H1 (cell line): ENCODE measurements around the gene PTPA. TPM values are rescaled to one million over a fixed set of nuclear protein-coding genes. Genes with fewer than 3 reads are reported as not detected.

Experiments
- CTCF ChIA-PET: fragments of 300-600 bp; sonication (Branson Sonifier 250); formaldehyde crosslinking; loops from one replicate; lab custom pipeline; 2021; ENCODE audit not compliant: partially characterized antibody; lab: Charles Lee
- POLR2A ChIA-PET: fragments of 300-600 bp; sonication (Branson Sonifier 250); formaldehyde crosslinking; loops from one replicate; lab custom pipeline; 2021; ENCODE audit warnings: inconsistent platforms; ENCODE audit not compliant: partially characterized antibody; lab: Charles Lee
- DNase-seq, 2 experiments: peaks; one replicate each; pipeline versions ENCODE4 v3.0.0 to v3.0.0-alpha.2; 2010 to 2022; ENCODE audit warnings: low spot score in 2 of 2, low read depth in 1 of 2, mixed read lengths in 1 of 2
- FAIRE-seq: peaks from 2 replicates; lab custom pipeline; 2011; peaks lifted over from hg19 to GRCh38; lab: Jason Lieb, UNC
- H2AFZ ChIP-seq: 2 replicates; pipeline ENCODE4 v1.8.1; 2012; ENCODE audit warnings: low read length, inconsistent platforms
- H2AK5ac ChIP-seq: 2 replicates; pipeline ENCODE4 v1.6.1; 2013; ENCODE audit warnings: low read depth, low read length
- H2BK120ac ChIP-seq: replicated peaks from 2 replicates; pipeline ENCODE3; 2013; ENCODE audit warnings: low read depth, low read length, inconsistent platforms
- H2BK12ac ChIP-seq: 2 replicates; pipeline ENCODE4 v1.6.1; 2013; ENCODE audit warnings: low read depth, low read length
- H2BK15ac ChIP-seq: 2 replicates; pipeline ENCODE4 v1.6.1; 2013; ENCODE audit warnings: low read length
- H2BK20ac ChIP-seq: 2 replicates; pipeline ENCODE4 v1.6.1; 2013; ENCODE audit warnings: low read length
- H2BK5ac ChIP-seq: 2 replicates; pipeline ENCODE4 v1.6.1; 2013; ENCODE audit warnings: low read depth, low read length
- H3K14ac ChIP-seq: 2 replicates; pipeline ENCODE4 v1.6.1; 2013; ENCODE audit warnings: inconsistent platforms; ENCODE audit not compliant: insufficient read length
- H3K18ac ChIP-seq: 2 replicates; pipeline ENCODE4 v1.6.1; 2013; ENCODE audit warnings: low read length; ENCODE audit errors: extremely low read depth
- H3K23ac ChIP-seq: 2 replicates; pipeline ENCODE4 v1.6.1; 2013; ENCODE audit warnings: inconsistent platforms; ENCODE audit not compliant: insufficient read length
- H3K23me2 ChIP-seq: 2 replicates; pipeline ENCODE4 v1.6.1; 2013; ENCODE audit warnings: low read depth, low read length
- H3K27ac ChIP-seq: 2 replicates; pipeline ENCODE4 v1.6.1; 2011; ENCODE audit warnings: low read depth, low read length, inconsistent platforms
- H3K27me3 ChIP-seq, 4 experiments: replicated peaks in 1 of 4; 1 replicate in 1 of 4; 2 replicates in 3 of 4; pipeline versions ENCODE4 v1.6.1 to v1.8.1; 2011 to 2013; ENCODE audit warnings: low read length in 3 of 4, mild to moderate bottlenecking in 3 of 4, inconsistent platforms in 2 of 4, mixed read lengths in 2 of 4, moderate library complexity in 1 of 4; ENCODE audit not compliant: control insufficient read depth in 3 of 4, insufficient read depth in 3 of 4; ENCODE audit errors: extremely low read depth in 1 of 4
- H3K36me3 ChIP-seq, 4 experiments: 2 replicates each; pipeline versions ENCODE4 v1.6.1 to v1.8.1; 2011 to 2013; ENCODE audit warnings: mild to moderate bottlenecking in 4 of 4, low read length in 3 of 4, moderate library complexity in 2 of 4, control low read depth in 1 of 4, inconsistent platforms in 1 of 4; ENCODE audit not compliant: insufficient read depth in 4 of 4, control insufficient read depth in 2 of 4
- H3K4ac ChIP-seq: replicated peaks from 2 replicates; pipeline ENCODE3; 2013; ENCODE audit warnings: low read length, low read depth, mixed read lengths, inconsistent platforms; ENCODE audit not compliant: insufficient read length
- H3K4me1 ChIP-seq, 4 experiments: replicated peaks in 1 of 4; 1 replicate in 1 of 4; 2 replicates in 3 of 4; pipeline versions ENCODE4 v1.6.1 to v1.8.1; 2011 to 2013; ENCODE audit warnings: low read length in 3 of 4, inconsistent platforms in 2 of 4, mixed read lengths in 1 of 4; ENCODE audit not compliant: insufficient read depth in 4 of 4, control insufficient read depth in 3 of 4
- H3K4me2 ChIP-seq, 2 experiments: 2 replicates each; pipeline versions ENCODE4 v1.6.1 to v1.8.1; 2011 to 2013; ENCODE audit warnings: low read depth in 2 of 2, low read length in 2 of 2, control low read depth in 1 of 2, inconsistent platforms in 1 of 2, mild to moderate bottlenecking in 1 of 2; ENCODE audit not compliant: insufficient read depth in 1 of 2
- H3K4me3 ChIP-seq, 4 experiments: fragments of 200-600, 300-600 bp in 1 of 4; sonication (generic), shearing (Covaris generic), sonication (Bioruptor Twin) in 1 of 4; 2 replicates each; pipeline versions ENCODE4 v1.5.1 to v1.8.1; 2011 to 2016; ENCODE audit warnings: low read length in 4 of 4, low read depth in 3 of 4, control low read depth in 2 of 4, inconsistent platforms in 2 of 4, mild to moderate bottlenecking in 2 of 4, mixed read lengths in 1 of 4, moderate library complexity in 1 of 4; ENCODE audit not compliant: insufficient read depth in 2 of 4; ENCODE audit errors: extremely low read depth in 1 of 4
- H3K56ac ChIP-seq: replicated peaks from 2 replicates; pipeline ENCODE3; 2013; ENCODE audit warnings: low read depth, mild to moderate bottlenecking, mixed read lengths, low read length, inconsistent platforms; ENCODE audit not compliant: insufficient read length
- H3K79me1 ChIP-seq: 2 replicates; pipeline ENCODE4 v1.6.1; 2013; ENCODE audit warnings: low read depth, low read length, control low read depth
- H3K79me2 ChIP-seq, 2 experiments: 2 replicates each; pipeline versions ENCODE4 v1.6.1 to v1.8.1; 2012 to 2013; ENCODE audit warnings: low read length in 2 of 2, mild to moderate bottlenecking in 2 of 2, inconsistent platforms in 1 of 2; ENCODE audit not compliant: insufficient read depth in 2 of 2, control insufficient read depth in 1 of 2
- H3K9ac ChIP-seq, 4 experiments: replicated peaks in 1 of 4; 1 replicate in 1 of 4; 2 replicates in 3 of 4; pipeline versions ENCODE4 v1.6.1 to v1.8.1; 2011 to 2013; ENCODE audit warnings: low read depth in 3 of 4, low read length in 3 of 4, control low read depth in 2 of 4, mild to moderate bottlenecking in 2 of 4, moderate library complexity in 2 of 4, inconsistent platforms in 1 of 4; ENCODE audit errors: extremely low read depth in 1 of 4
- H3K9me3 ChIP-seq, 2 experiments: 2 replicates each; pipeline versions ENCODE4 v1.6.1 to v1.8.1; 2012 to 2013; ENCODE audit warnings: mild to moderate bottlenecking in 2 of 2, moderate library complexity in 2 of 2, control low read depth in 1 of 2, inconsistent platforms in 1 of 2, low read depth in 1 of 2, low read length in 1 of 2, mixed read lengths in 1 of 2; ENCODE audit not compliant: insufficient read depth in 2 of 2
- H4K20me1 ChIP-seq, 2 experiments: replicated peaks in 1 of 2; 2 replicates each; pipeline versions ENCODE3 to v1.8.1; 2011 to 2013; ENCODE audit warnings: inconsistent platforms in 2 of 2, low read length in 2 of 2, mild to moderate bottlenecking in 1 of 2; ENCODE audit not compliant: insufficient read depth in 2 of 2, control insufficient read depth in 1 of 2
- H4K5ac ChIP-seq: 2 replicates; pipeline ENCODE4 v1.6.1; 2013; ENCODE audit warnings: low read length, low read depth, mixed read lengths, inconsistent platforms; ENCODE audit not compliant: insufficient read length
- H4K8ac ChIP-seq: 2 replicates; pipeline ENCODE4 v1.8.0; 2013; ENCODE audit warnings: mild to moderate bottlenecking, moderate library complexity, low read length, inconsistent platforms; ENCODE audit not compliant: insufficient read depth; ENCODE audit errors: extremely low read depth
- H4K91ac ChIP-seq: replicated peaks from 2 replicates; pipeline ENCODE3; 2013; ENCODE audit warnings: low read length, mixed read lengths, inconsistent platforms; ENCODE audit not compliant: insufficient read length
- BRCA1 ChIP-seq: IDR thresholded peaks from 2 replicates; pipeline ENCODE4 v1.6.1; 2012; ENCODE audit warnings: low read depth, low read length, improper control_type of control experiment
- CBX5 ChIP-seq: fragments of 300-800, 300-1000 bp; sonication (generic); IDR thresholded peaks from 2 replicates; pipeline ENCODE4 v1.7.1; 2016; ENCODE audit warnings: antibody characterized with exemption, low read length, low read depth
- EZH2 ChIP-seq: fragments of 200-600 bp; sonication (generic); IDR thresholded peaks from 2 replicates; pipeline ENCODE4 v1.7.1; 2012; ENCODE audit warnings: low read depth, mild to moderate bottlenecking, moderate library complexity, low read length, inconsistent platforms; ENCODE audit not compliant: severe bottlenecking
- KDM5A ChIP-seq: fragments of 200-600 bp; IDR thresholded peaks from 2 replicates; pipeline ENCODE4 v1.7.1; 2012; ENCODE audit warnings: mild to moderate bottlenecking, low read length, inconsistent platforms, mixed read lengths
- MAX ChIP-seq: IDR thresholded peaks from 2 replicates; pipeline ENCODE4 v1.6.1; 2012; ENCODE audit warnings: inconsistent platforms
- RNF2 ChIP-seq: fragments of 200-900, 300-1000 bp; sonication (generic); IDR thresholded peaks from 2 replicates; pipeline ENCODE4 v1.7.1; 2016; ENCODE audit warnings: borderline replicate concordance, low read depth, mild to moderate bottlenecking, antibody characterized with exemption, low read length; ENCODE audit not compliant: poor library complexity, severe bottlenecking; ENCODE audit errors: missing control alignments
- SP2 ChIP-seq: IDR thresholded peaks from 2 replicates; pipeline ENCODE4 v1.6.1; 2012; ENCODE audit warnings: mild to moderate bottlenecking, low read length, inconsistent platforms
- USF2 ChIP-seq: IDR thresholded peaks from 2 replicates; pipeline ENCODE4 v1.6.1; 2011; ENCODE audit warnings: low read length, improper control_type of control experiment
- WGBS, 2 experiments: shearing (Covaris generic) in 1 of 2; methylation state at CpG; one replicate each; pipeline versions ENCODE4 v1.1.6 to v1.1.7; 2013 to 2015; ENCODE audit warnings: low lambda C conversion rate in 2 of 2, mixed read lengths in 2 of 2, inconsistent platforms in 1 of 2, low coverage in 1 of 2, missing lambda C conversion rate in 1 of 2; ENCODE audit not compliant: insufficient replicate concordance in 2 of 2, insufficient coverage in 1 of 2, insufficient read length in 1 of 2; ENCODE audit errors: extremely low coverage in 1 of 2, missing lambda C conversion rate in 1 of 2; 5-methylcytosine and 5-hydroxymethylcytosine counted together
- polyA plus RNA-seq, 7 experiments: library from polyadenylated mRNA; depleted of rRNA in 3 of 7; stranded (reverse) in 5 of 7; unstranded in 2 of 7; fragments of >200 nt in 5 of 7; fragments of 200-250 nt in 2 of 7; gene quantifications; 1 replicate in 5 of 7; 2 replicates in 1 of 7; 4 replicates in 1 of 7; pipeline versions ENCODE4 v1.2.1 to v1.2.3, GENCODE V29; 2011 to 2013; ENCODE audit warnings: missing spikeins in 2 of 7, mixed read lengths in 2 of 7
- total RNA-seq: library from RNA; stranded (reverse); fragmentation: NEBNext Ultra II Directional; extraction: Animal tissue kit (Norgen Biotek cat#: 25700); gene quantifications from 2 replicates; pipeline ENCODE4 v1.2.1, GENCODE V29; 2021

Gene PTPA
- total and polyA plus RNA-seq, 2 of the 8 experiments (the other 6 are each of a cell fraction or from before 2014, with no cell fraction given) = 114 to 145 TPM

GRCh38 chr9:129137292-129138143 is 26.3 kb downstream of the PTPA start:
- H3K4me2 ChIP-seq = no peak overlapping the region
- H3K4ac ChIP-seq = no peak overlapping the region
- DNase-seq = no peak
- no peak overlapping the region for H2BK120ac ChIP-seq
- no peak overlapping the region for H4K91ac ChIP-seq
- no peaks in the 10 kb centered on the region for H3K27me3 ChIP-seq
- no peak overlapping the region for H2BK20ac ChIP-seq
- H3K4me3 ChIP-seq = no peak overlapping the region
- no peak overlapping the region for H3K27ac ChIP-seq
- H3K23me2 ChIP-seq = peaks cover 11% of the 10 kb centered on the region; the same call in 1 of the 2 replicates
- H3K9me3 ChIP-seq = no peaks in the 10 kb centered on the region
- H2AFZ ChIP-seq = no peak overlapping the region
- H3K18ac ChIP-seq = no peak overlapping the region
- peaks cover 2 to 11% of the 10 kb centered on the region in 2 experiments; a peak in 2 of 4 replicates for H3K79me2 ChIP-seq
- peaks cover 2 to 24% (median 16%) of the 10 kb centered on the region in 4 experiments; a peak in 7 of 8 replicates for H3K36me3 ChIP-seq
- POLR2A ChIA-PET = interaction anchor here (0.8 to 3.4 kb wide), 6 partner anchors 9 to 36 kb away, joined by 3 to 18 read pairs (median 4); no protein-coding TSS in a partner anchor
- 0 out of 2 replicates have a peak, but pooled peaks cover 4% of the 10 kb centered on the region for H3K79me1 ChIP-seq
- H3K9ac ChIP-seq = no peak overlapping the region
- no peak overlapping the region for H3K56ac ChIP-seq
- H2AK5ac ChIP-seq = no peak overlapping the region
- H2BK15ac ChIP-seq = no peak overlapping the region
- no peak for FAIRE-seq
- H4K5ac ChIP-seq = no peak overlapping the region
- no peak overlapping the region for H3K23ac ChIP-seq
- WGBS, 2 experiments = 88% methylated on average over 18 of the region's 19 CpGs; no CpG with 5 or more reads in 1 of the 2 experiments
- no peak overlapping the region for H4K8ac ChIP-seq
- H3K14ac ChIP-seq = no peak overlapping the region
- peaks cover 0 to 2% of the 10 kb centered on the region in 2 experiments for H4K20me1 ChIP-seq
- no peak overlapping the region for H2BK5ac ChIP-seq
- CTCF ChIA-PET = interaction anchor here (0.6 to 36.8 kb wide), 24 partner anchors 7 to 486 kb away, joined by 3 to 831 read pairs (median 5); partner anchors contain the start of genes C9orf50, IER5L and NTMT1
- peaks cover 18 to 29% (median 26%) of the 10 kb centered on the region in 4 experiments for H3K4me1 ChIP-seq
- no peak overlapping the region for H2BK12ac ChIP-seq
- TF ChIP-seq KDM5A (no peak), RNF2 (no peak), MAX (no peak), EZH2 (no peak), SP2 (no peak), CBX5 (no peak), BRCA1 (no peak), USF2 (no peak)
